DND-41 (cell line): Measurements from ENCODE around the gene DENND1A.

Experiments
- ATAC-seq: fragments of 200-7000 bp; cut with Tn5 transposase; 3 replicates; pipeline ENCODE4 v1.9.1; 2021; ENCODE audit warnings: low read depth; ENCODE audit not compliant: insufficient read depth
- DNase-seq: peaks from one replicate; pipeline ENCODE4 v3.0.0-alpha.2; 2020
- H2AFZ ChIP-seq: 2 replicates; pipeline ENCODE4 v1.6.0; 2012; ENCODE audit warnings: low read depth, low read length
- H3K27ac ChIP-seq: 2 replicates; pipeline ENCODE4 v1.5.1; 2012; ENCODE audit warnings: low read length, inconsistent platforms
- H3K27me3 ChIP-seq: fragments of 200-600 bp; sonication (generic); 2 replicates; pipeline ENCODE4 v1.6.0; 2012; ENCODE audit warnings: low read length, mild to moderate bottlenecking, inconsistent platforms; ENCODE audit not compliant: insufficient read depth, poor library complexity
- H3K36me3 ChIP-seq: 2 replicates; pipeline ENCODE4 v1.5.1; 2012; ENCODE audit warnings: low read length, inconsistent platforms; ENCODE audit not compliant: insufficient read depth
- H3K4me1 ChIP-seq: 2 replicates; pipeline ENCODE4 v1.5.1; 2012; ENCODE audit warnings: mild to moderate bottlenecking, low read length; ENCODE audit not compliant: insufficient read depth
- H3K4me2 ChIP-seq: 2 replicates; pipeline ENCODE4 v1.6.0; 2012; ENCODE audit warnings: mild to moderate bottlenecking, moderate library complexity, low read length, inconsistent platforms; ENCODE audit not compliant: insufficient read depth
- H3K4me3 ChIP-seq, 2 experiments: fragments of 200-600 bp in 1 of 2; shearing (Covaris generic) in 1 of 2; 2 replicates each; pipeline ENCODE4 v1.5.1; 2012 to 2016; ENCODE audit warnings: inconsistent platforms in 2 of 2, low read length in 2 of 2, mild to moderate bottlenecking in 2 of 2, low read depth in 1 of 2, moderate library complexity in 1 of 2
- H3K79me2 ChIP-seq: 2 replicates; pipeline ENCODE4 v1.6.0; 2012; ENCODE audit warnings: low read length, inconsistent platforms; ENCODE audit not compliant: insufficient read depth
- H3K9ac ChIP-seq: 2 replicates; pipeline ENCODE4 v1.6.0; 2012; ENCODE audit warnings: low read depth, mild to moderate bottlenecking, inconsistent platforms, low read length, moderate library complexity
- H3K9me3 ChIP-seq: 2 replicates; pipeline ENCODE4 v1.5.1; 2012; ENCODE audit warnings: low read length, moderate library complexity, mild to moderate bottlenecking, inconsistent platforms; ENCODE audit not compliant: insufficient read depth, severe bottlenecking
- H4K20me1 ChIP-seq: 2 replicates; pipeline ENCODE4 v1.6.0; 2012; ENCODE audit warnings: low read length; ENCODE audit not compliant: insufficient read depth
- EZH2 ChIP-seq: IDR thresholded peaks from 3 replicates; pipeline ENCODE4 v1.6.1; 2012; ENCODE audit warnings: borderline replicate concordance, low read depth, mild to moderate bottlenecking, moderate library complexity, low read length, inconsistent platforms; ENCODE audit not compliant: severe bottlenecking
- TF ChIP-seq, protein P1 (sequence below): IDR thresholded peaks from 2 replicates; pipeline ENCODE4 v1.5.1; 2012; ENCODE audit warnings: borderline replicate concordance, low read length, moderate library complexity, mild to moderate bottlenecking; ENCODE audit not compliant: poor library complexity, severe bottlenecking; ENCODE audit errors: extremely low read depth

Gene DENND1A

DNA sequence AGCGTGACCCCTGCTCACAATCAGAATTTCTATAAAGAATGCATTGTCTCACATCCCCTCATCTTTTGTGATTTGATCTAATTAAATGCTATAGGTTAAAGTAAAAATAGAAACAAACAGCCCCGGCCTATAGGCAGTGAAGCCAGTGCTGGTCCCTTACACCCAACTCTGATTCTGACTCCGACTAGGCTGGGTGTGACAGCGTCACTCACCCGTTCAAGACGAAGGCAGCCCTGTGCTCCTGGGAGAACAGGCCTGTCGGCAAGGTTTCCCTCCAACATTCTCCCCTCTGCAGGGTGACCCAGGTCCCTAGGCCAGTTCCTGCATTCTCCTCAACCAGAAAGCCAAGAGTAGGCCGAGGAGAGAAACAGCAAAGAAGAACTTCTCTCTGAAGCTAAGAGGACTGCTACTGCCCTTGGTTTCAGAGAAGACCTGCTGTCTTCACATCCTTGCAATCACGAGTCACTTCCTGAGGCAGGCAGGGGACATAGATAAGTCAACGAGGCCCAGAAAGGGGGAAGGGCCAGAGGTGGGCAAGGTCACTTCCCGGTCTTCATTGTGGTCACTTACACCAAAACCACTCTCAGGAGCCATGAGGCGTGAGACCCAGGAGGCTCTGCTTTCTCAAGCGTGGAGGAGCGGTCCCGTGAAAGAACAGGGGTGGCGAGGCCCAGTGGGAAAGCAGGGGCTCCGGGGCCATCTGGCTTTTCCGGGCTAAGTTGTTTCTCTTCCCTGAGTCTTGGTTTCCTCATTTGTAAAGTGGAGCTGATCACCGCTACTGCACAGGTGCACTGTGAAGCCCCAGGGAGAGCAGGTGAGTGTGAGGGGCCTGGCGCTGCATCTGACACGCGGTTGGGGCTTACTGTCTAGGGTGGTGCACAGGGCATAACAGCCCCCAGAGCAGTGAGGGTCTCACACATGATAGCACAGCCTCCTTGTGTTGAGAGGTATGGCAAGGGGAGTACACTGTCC, 373.2 kb downstream of the DENND1A start:
- no peak for ATAC-seq
- TF ChIP-seq EZH2: no peak
- TF ChIP-seq, protein P1, sequence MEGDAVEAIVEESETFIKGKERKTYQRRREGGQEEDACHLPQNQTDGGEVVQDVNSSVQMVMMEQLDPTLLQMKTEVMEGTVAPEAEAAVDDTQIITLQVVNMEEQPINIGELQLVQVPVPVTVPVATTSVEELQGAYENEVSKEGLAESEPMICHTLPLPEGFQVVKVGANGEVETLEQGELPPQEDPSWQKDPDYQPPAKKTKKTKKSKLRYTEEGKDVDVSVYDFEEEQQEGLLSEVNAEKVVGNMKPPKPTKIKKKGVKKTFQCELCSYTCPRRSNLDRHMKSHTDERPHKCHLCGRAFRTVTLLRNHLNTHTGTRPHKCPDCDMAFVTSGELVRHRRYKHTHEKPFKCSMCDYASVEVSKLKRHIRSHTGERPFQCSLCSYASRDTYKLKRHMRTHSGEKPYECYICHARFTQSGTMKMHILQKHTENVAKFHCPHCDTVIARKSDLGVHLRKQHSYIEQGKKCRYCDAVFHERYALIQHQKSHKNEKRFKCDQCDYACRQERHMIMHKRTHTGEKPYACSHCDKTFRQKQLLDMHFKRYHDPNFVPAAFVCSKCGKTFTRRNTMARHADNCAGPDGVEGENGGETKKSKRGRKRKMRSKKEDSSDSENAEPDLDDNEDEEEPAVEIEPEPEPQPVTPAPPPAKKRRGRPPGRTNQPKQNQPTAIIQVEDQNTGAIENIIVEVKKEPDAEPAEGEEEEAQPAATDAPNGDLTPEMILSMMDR: no peak

DNA sequence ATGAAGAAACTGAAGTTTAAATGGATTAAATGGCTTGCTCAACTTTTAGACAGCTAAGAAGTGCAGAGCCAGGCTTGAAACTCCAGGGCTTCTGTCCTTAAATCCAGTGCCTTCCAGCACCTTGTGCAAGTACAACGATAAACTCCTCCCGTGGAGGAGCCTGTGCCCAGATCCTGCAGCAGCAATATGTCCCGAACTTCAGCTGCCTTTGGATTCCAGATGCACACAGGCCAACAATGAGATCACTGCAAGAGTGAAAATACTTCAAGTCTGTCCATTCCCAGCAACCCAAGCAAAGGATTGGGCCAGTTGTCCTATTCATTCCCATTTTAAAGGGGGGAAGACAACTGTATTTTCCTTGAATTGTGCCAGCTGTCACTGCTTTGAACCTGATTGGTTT, 374.3 kb downstream of the DENND1A start:
- no peak for TF ChIP-seq EZH2
- TF ChIP-seq, protein P1: no peak
- no peaks in the 10 kb centered on the region for H3K79me2 ChIP-seq
- H4K20me1 ChIP-seq: no peaks in the 10 kb centered on the region; the same call in 1 of the 2 replicates
- DNase-seq: no peak
- H3K9ac ChIP-seq: no peak overlapping the region
- H2AFZ ChIP-seq: no peak overlapping the region
- no peak overlapping the region for H3K27ac ChIP-seq
- no peaks in the 10 kb centered on the region for H3K9me3 ChIP-seq
- no peak for ATAC-seq
- H3K27me3 ChIP-seq: no peaks in the 10 kb centered on the region
- no peaks in the 10 kb centered on the region for H3K36me3 ChIP-seq
- H3K4me3 ChIP-seq: no peak overlapping the region
- no peak overlapping the region for H3K4me2 ChIP-seq
- H3K4me1 ChIP-seq: no peaks in the 10 kb centered on the region

More for the DNA sequence above, 373.2 kb downstream of the DENND1A start:
- no peak for DNase-seq
- no peaks in the 10 kb centered on the region; the same call in 1 of the 2 replicates for H4K20me1 ChIP-seq
- no peak overlapping the region for H3K4me2 ChIP-seq
- no peaks in the 10 kb centered on the region for H3K27me3 ChIP-seq
- no peaks in the 10 kb centered on the region for H3K9me3 ChIP-seq
- no peak overlapping the region for H3K4me3 ChIP-seq
- H3K9ac ChIP-seq: no peak overlapping the region
- no peaks in the 10 kb centered on the region for H3K4me1 ChIP-seq
- H2AFZ ChIP-seq: no peak overlapping the region
- no peaks in the 10 kb centered on the region for H3K79me2 ChIP-seq
- H3K27ac ChIP-seq: no peak overlapping the region
- H3K36me3 ChIP-seq: no peaks in the 10 kb centered on the region

DNA sequence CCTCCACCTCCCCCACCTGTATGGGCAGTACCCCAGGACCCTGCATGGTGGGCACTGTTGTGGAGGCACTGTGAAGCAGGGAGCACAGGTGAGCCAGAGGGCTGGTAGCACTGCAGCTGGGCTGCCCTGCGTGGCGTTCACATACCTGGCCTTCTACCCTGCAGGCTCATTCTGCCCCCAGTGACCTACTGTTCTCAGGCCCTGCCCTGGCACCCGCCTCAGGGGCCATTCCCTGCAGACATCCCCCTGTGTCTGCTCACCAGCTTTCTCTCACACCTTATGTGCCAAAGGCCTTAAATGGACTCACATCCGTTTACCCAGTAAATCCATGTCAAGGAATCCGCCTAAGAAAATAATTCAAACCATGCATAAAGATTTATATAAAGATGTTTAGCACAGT, 377.4 kb downstream of the DENND1A start:
- Histone ChIP-seq H3K9me3 (no peaks in the 10 kb centered on the region), H3K4me2 (no peak overlapping the region), H3K4me3 (no peak overlapping the region), H2AFZ (no peak overlapping the region), H3K4me1 (no peaks in the 10 kb centered on the region), H3K27me3 (no peaks in the 10 kb centered on the region), H4K20me1 (no peaks in the 10 kb centered on the region; the same call in 1 of the 2 replicates), H3K27ac (no peak overlapping the region), H3K36me3 (no peaks in the 10 kb centered on the region), H3K79me2 (no peaks in the 10 kb centered on the region), H3K9ac (no peak overlapping the region)
- ATAC-seq (no peak), DNase-seq (no peak)
- TF ChIP-seq, protein P1: no peak
- TF ChIP-seq EZH2: no peak
